Subcutaneous abdominal adipose tissue (tissue), 5 donors: ENCODE results near the gene C4orf50.

Source experiments
- H3K27ac ChIP-seq: one replicate; pipeline ENCODE4 v1.7.0; 2013; ENCODE audit warnings: low read depth, mild to moderate bottlenecking, inconsistent platforms, low read length, moderate library complexity
- H3K27me3 ChIP-seq, 5 donors: one replicate each; pipeline ENCODE4 v1.7.0; 2013; ENCODE audit warnings: low read length in 5 of 5, inconsistent platforms in 1 of 5; ENCODE audit not compliant: control insufficient read depth in 5 of 5, insufficient read depth in 4 of 5
- H3K36me3 ChIP-seq, 5 donors: one replicate each; pipeline ENCODE4 v1.7.0; 2013; ENCODE audit warnings: low read length in 5 of 5; ENCODE audit not compliant: control insufficient read depth in 5 of 5, insufficient read depth in 5 of 5
- H3K4me1 ChIP-seq, 5 donors: one replicate each; pipeline ENCODE4 v1.7.0; 2013; ENCODE audit warnings: low read length in 5 of 5, mild to moderate bottlenecking in 3 of 5, moderate library complexity in 1 of 5; ENCODE audit not compliant: control insufficient read depth in 5 of 5, insufficient read depth in 5 of 5
- H3K4me3 ChIP-seq, 5 donors: one replicate each; pipeline ENCODE4 v1.7.0; 2013; ENCODE audit warnings: low read length in 5 of 5, low read depth in 1 of 5
- H3K9ac ChIP-seq, 5 donors: one replicate each; pipeline ENCODE4 v1.7.0; 2013; ENCODE audit warnings: low read length in 5 of 5, mild to moderate bottlenecking in 4 of 5, moderate library complexity in 3 of 5
- H3K9me3 ChIP-seq, 5 donors: one replicate each; pipeline ENCODE4 v1.7.0; 2013; ENCODE audit warnings: low read length in 5 of 5; ENCODE audit not compliant: control insufficient read depth in 5 of 5
- donor health status: healthy.
- donor health status: healthy.
- donor health status: healthy.
- donor health status: healthy.
- donor health status: healthy.

Gene C4orf50

GRCh38 chr4:6044805-6045204 lies 26.6 kb upstream of the C4orf50 start:
- H3K27ac ChIP-seq, result no peak overlapping the region
- no peak overlapping the region for H3K4me3 ChIP-seq
- no peaks in the 10 kb centered on the region for H3K9me3 ChIP-seq
- H3K27me3 ChIP-seq, result peaks cover 14 to 38% (median 27%) of the 10 kb centered on the region in 5 donors
- no peaks in the 10 kb centered on the region for H3K36me3 ChIP-seq
- no peaks in the 10 kb centered on the region for H3K4me1 ChIP-seq
- H3K9ac ChIP-seq, result no peak overlapping the region

DNA sequence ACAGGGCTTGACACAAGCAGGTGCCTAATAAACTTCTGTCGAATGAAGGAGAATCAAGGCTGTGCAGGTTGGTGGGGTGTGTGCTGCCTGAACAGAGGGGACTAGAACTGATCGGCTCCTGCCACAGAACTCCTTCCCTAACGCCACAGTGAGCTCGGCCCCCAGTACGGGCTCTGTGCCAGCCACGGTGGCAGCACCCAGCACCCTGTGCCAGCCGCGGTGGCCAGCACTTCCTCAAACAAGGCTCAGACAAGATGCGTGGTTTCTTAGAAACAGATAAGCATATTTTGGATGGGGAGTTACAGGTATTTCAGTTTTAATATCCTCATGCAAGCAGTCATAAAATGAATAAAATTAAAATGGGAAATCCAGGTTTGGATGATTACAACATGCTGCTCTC lies 26.0 kb upstream of the C4orf50 start:
- H3K27me3 ChIP-seq, result peaks cover 14 to 38% (median 26%) of the 10 kb centered on the region in 5 donors
- no peak overlapping the region for H3K27ac ChIP-seq
- no peaks in the 10 kb centered on the region for H3K36me3 ChIP-seq
- no peak overlapping the region for H3K9ac ChIP-seq
- H3K9me3 ChIP-seq, result no peaks in the 10 kb centered on the region
- H3K4me3 ChIP-seq, result no peak overlapping the region
- H3K4me1 ChIP-seq, result no peaks in the 10 kb centered on the region

DNA sequence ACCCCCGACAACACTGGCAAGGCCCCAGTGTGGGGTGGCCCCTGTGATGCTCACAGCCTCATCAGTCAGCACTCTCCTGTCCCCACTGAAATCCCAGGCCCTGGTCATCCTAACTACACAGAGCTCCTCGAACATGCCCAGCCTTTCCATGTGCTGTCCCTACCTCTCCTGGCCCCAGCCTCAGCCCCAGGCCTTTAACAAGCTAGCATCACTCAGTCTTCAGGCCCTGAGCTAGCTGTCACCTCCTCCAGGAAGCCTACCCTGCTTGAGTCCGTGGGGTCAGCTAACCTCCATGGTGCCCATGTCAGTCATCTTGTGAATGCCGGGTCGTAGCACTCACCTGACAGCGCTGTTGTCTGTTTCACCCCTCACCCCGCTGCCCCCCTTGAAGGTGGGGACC lies 25.6 kb upstream of the C4orf50 start:
- Histone ChIP-seq H3K27me3 (peaks cover 14 to 38% (median 26%) of the 10 kb centered on the region in 5 donors), H3K4me1 (no peaks in the 10 kb centered on the region), H3K4me3 (no peak overlapping the region), H3K36me3 (no peaks in the 10 kb centered on the region), H3K27ac (no peak overlapping the region), H3K9me3 (no peaks in the 10 kb centered on the region), H3K9ac (no peak overlapping the region)

DNA sequence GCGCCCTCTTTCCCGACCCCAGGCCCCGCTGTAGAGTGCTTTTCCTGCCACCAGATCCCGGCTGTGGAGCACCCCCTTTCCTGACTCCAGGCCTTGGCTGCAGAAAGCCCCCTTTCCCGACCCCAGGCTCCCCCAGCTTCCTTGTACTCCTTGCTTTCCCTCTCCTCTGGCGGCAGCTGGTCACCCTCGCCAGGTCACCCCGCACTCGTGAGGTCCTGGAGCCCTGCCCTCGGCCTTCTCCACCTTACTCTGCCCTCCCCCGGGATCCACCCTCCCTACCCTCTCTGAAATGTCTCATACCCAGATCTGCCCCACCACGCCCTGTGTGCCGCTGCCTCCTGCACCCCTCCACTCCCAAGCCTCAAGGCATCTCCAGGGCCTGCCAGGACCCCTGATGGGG lies 25.0 kb upstream of the C4orf50 start:
- Histone ChIP-seq H3K4me1 (no peaks in the 10 kb centered on the region), H3K36me3 (no peaks in the 10 kb centered on the region), H3K9me3 (no peaks in the 10 kb centered on the region), H3K9ac (no peak overlapping the region), H3K4me3 (no peak overlapping the region), H3K27ac (no peak overlapping the region), H3K27me3 (peaks cover 14 to 38% (median 26%) of the 10 kb centered on the region in 5 donors)

- Histone ChIP-seq H3K4me3 (no peak overlapping the region), H3K27me3 (peaks cover 14 to 38% (median 26%) of the 10 kb centered on the region in 5 donors), H3K4me1 (no peaks in the 10 kb centered on the region), H3K9me3 (no peaks in the 10 kb centered on the region), H3K9ac (no peak overlapping the region), H3K27ac (no peak overlapping the region), H3K36me3 (no peaks in the 10 kb centered on the region)
Measured at GRCh38 chr4:6042293-6043063, 24.2 kb upstream of the C4orf50 start.

DNA sequence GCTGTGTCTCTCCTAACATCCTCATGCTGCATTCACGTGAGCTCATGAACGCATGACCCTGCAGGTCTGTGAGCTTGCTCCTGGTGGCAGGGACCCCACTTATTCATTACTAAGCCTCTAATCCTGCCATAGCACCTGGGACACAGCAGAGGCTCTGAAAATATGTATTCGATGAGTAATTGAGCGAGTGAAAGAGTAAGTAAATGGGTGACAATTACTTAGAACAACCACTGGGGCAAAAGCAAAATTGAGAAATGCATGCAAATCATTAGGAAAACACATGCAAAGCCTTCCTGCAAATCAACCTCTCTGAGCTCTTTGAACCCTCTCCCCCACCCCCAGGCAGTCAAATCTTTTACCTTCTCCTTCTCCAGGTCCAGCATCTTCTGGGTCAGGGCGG lies 23.6 kb upstream of the C4orf50 start:
- Histone ChIP-seq H3K9me3 (no peaks in the 10 kb centered on the region), H3K27ac (no peak overlapping the region), H3K9ac (no peak overlapping the region), H3K36me3 (no peaks in the 10 kb centered on the region), H3K27me3 (peaks cover 14 to 34% (median 26%) of the 10 kb centered on the region in 5 donors), H3K4me3 (no peak overlapping the region), H3K4me1 (no peaks in the 10 kb centered on the region)

- Histone ChIP-seq H3K4me3 (no peak overlapping the region), H3K27ac (no peak overlapping the region), H3K9ac (no peak overlapping the region), H3K27me3 (peaks cover 8 to 18% (median 11%) of the 10 kb centered on the region in 5 donors), H3K36me3 (no peaks in the 10 kb centered on the region), H3K4me1 (no peaks in the 10 kb centered on the region), H3K9me3 (no peaks in the 10 kb centered on the region)
Measured at GRCh38 chr4:6038711-6039110, 20.5 kb upstream of the C4orf50 start.

GRCh38 chr4:6035786-6036185 lies 17.6 kb upstream of the C4orf50 start:
- no peaks in the 10 kb centered on the region for H3K4me1 ChIP-seq

DNA sequence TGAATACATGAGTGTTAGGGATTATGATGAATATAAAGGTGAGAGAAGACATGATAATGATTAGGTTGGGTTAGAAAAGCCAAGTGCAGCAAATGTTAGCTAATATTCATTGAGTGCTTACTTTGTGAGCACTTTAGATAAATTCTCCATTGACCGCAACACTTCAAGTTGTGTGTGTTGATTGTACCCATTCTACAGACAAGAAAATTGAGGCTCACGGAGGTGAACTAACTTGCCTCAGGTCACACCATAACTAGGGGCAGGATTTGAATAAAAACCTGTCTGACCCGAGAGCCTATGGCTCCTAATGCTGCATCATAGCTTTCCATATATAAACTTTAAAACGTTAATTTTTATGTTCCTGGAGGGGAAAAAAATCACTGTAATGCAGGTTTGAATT lies 15.2 kb upstream of the C4orf50 start:
- Histone ChIP-seq H3K27ac (no peak overlapping the region), H3K27me3 (peaks cover 4 to 16% (median 6%) of the 10 kb centered on the region in 5 donors), H3K4me3 (no peak overlapping the region)

More at GRCh38 chr4:6035786-6036185, 17.6 kb upstream of the C4orf50 start:
- Histone ChIP-seq H3K36me3 (no peaks in the 10 kb centered on the region), H3K9ac (no peak overlapping the region), H3K27ac (no peak overlapping the region), H3K27me3 (peaks cover 0 to 6% (median 4%) of the 10 kb centered on the region in 5 donors), H3K4me3 (no peak overlapping the region), H3K9me3 (no peaks in the 10 kb centered on the region)

GRCh38 chr4:6032249-6033244 lies 14.3 kb upstream of the C4orf50 start:
- Histone ChIP-seq H3K9ac (no peak overlapping the region), H3K27ac (no peak overlapping the region), H3K27me3 (peaks cover 4 to 18% (median 7%) of the 10 kb centered on the region in 5 donors)

More for the DNA sequence above, 15.2 kb upstream of the C4orf50 start:
- H3K4me1 ChIP-seq, result no peaks in the 10 kb centered on the region
- no peaks in the 10 kb centered on the region for H3K36me3 ChIP-seq
- no peak overlapping the region for H3K9ac ChIP-seq
- no peaks in the 10 kb centered on the region for H3K9me3 ChIP-seq

More at GRCh38 chr4:6032249-6033244, 14.3 kb upstream of the C4orf50 start:
- no peaks in the 10 kb centered on the region for H3K4me1 ChIP-seq
- no peaks in the 10 kb centered on the region for H3K9me3 ChIP-seq
- no peak overlapping the region for H3K4me3 ChIP-seq
- no peaks in the 10 kb centered on the region for H3K36me3 ChIP-seq
